Immature natural killer cell (primary cell): Measurements from ENCODE around the gene C6orf163. TPM values are rescaled to one million over a fixed set of nuclear protein-coding genes. Genes with fewer than 3 reads are reported as not detected.

ENCODE experiments used
- DNase-seq, 3 donors: peaks; one replicate each; pipeline ENCODE4 v3.0.0; 2022; ENCODE audit warnings: mixed read lengths in 1 of 3
- H3K27ac Mint-ChIP-seq, 6 donors: one replicate each; pipeline ENCODE4 v1.8.0; 2020; ENCODE audit warnings: mixed read lengths in 6 of 6, mild to moderate bottlenecking in 5 of 6, inconsistent platforms in 4 of 6, moderate library complexity in 3 of 6
- H3K27me3 Mint-ChIP-seq, 3 donors: one replicate each; pipeline ENCODE4 v1.8.0; 2020 to 2021; ENCODE audit warnings: low read depth in 3 of 3, mild to moderate bottlenecking in 3 of 3, mixed read lengths in 3 of 3, moderate library complexity in 3 of 3, inconsistent platforms in 1 of 3
- H3K36me3 Mint-ChIP-seq, 3 donors: one replicate each; pipeline ENCODE4 v1.8.0; 2020; ENCODE audit warnings: mixed read lengths in 3 of 3, inconsistent platforms in 2 of 3, mild to moderate bottlenecking in 2 of 3
- H3K4me1 Mint-ChIP-seq, 2 donors: one replicate each; pipeline ENCODE4 v1.8.0; 2020; ENCODE audit warnings: inconsistent platforms in 2 of 2, mild to moderate bottlenecking in 2 of 2, mixed read lengths in 2 of 2, moderate library complexity in 1 of 2
- H3K4me3 Mint-ChIP-seq, 5 donors: one replicate each; pipeline ENCODE4 v1.8.0; 2020; ENCODE audit warnings: mild to moderate bottlenecking in 5 of 5, mixed read lengths in 5 of 5, inconsistent platforms in 3 of 5, moderate library complexity in 3 of 5
- H3K9me3 Mint-ChIP-seq, 6 donors: one replicate each; pipeline ENCODE4 v1.8.0; 2020; ENCODE audit warnings: mild to moderate bottlenecking in 6 of 6, mixed read lengths in 6 of 6, inconsistent platforms in 4 of 6, moderate library complexity in 3 of 6
- polyA plus RNA-seq, 3 donors: library from polyadenylated mRNA; unstranded; fragments of 300-500 nt; fragmentation: Illumina TruSeq; gene quantifications; one replicate each; pipeline ENCODE4 v1.2.3, GENCODE V29; 2021

The C6orf163 gene
- polyA plus RNA-seq, 3 donors from 2014 or later = 0.20 to 0.42 TPM; not detected in 1

DNA sequence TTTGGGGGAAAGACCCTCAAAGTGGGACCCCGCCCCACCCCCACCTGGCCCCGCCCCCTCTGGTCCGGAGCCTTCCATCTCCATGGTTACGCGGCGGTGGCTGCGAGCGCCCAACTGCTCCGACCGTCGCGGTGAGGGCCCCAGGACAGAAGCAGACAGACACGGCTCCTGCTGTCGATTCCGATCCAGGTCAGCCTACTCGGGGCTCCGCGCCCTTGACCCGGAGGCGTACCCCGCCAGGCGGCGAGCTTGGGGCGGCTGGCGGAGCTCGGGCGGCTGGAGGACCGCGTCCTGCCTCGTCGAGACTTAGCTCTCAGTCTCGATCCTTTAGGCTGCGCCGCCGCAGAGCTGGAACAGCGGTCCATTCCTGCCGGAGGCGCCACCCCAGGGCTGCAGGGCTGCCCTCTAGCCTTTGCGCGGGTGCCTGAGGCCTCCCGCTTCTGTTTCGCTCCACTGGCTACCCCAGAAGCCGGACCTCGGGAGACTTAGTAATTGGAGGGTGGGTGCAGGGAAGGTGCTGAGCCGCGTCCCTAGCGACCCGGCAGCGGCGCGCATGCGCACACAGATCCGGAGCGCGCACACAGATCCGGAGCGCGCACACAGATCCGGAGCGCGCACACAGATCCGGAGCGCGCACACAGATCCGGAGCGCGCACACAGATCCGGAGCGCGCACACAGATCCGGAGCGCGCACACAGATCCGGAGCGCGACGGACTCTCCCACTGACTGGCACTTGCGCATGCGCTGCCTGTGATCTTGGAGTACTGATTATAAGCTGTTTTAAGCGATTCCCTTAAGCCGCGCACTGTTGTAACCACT, 63.5 kb downstream of the C6orf163 start, which contains the start of gene CFAP206:
TSS of gene CFAP206 (plus strand) at position 72 of the 820 bp plus-strand sequence. CDS start 1,868 bp downstream, outside the sequence.
- Mint-ChIP-seq H3K9me3 (no peaks in the 10 kb centered on the region), H3K36me3 (no peaks in the 10 kb centered on the region), H3K4me1 (peaks cover 8 to 15% of the 10 kb centered on the region in 2 donors), H3K4me3 (peak within 1 kb of the TSS; percentile 83 to 88 (median 87)), H3K27me3 (peaks cover 10 to 22% (median 20%) of the 10 kb centered on the region in 3 donors), H3K27ac (peak within 1 kb of the TSS; percentile 26 to 81 (median 73))
- peak; percentile 78 to 83 (median 81) for DNase-seq

DNA sequence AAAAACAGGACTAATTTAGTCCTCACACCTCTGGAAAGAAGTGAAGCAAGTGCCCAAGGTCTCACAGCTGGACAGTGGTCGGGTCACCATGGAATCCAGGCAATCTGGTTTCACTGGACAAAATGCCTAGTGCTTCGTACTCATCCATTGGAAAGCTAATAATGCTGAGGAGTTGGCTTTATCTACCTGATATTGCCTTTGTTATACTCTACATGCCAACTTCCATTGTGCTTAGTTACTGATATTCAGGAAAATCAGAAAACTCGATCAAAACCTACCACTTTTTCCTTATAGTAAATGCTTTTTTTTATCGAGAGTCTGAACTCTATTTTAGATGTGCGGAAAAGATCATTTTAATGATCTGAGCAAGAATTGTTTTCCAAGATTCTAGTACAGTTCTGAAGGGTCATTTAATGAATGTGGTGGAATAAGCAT, 64.1 kb downstream of the C6orf163 start:
- Mint-ChIP-seq H3K27me3 (peaks cover 10 to 22% (median 20%) of the 10 kb centered on the region in 3 donors), H3K4me3 (peak overlapping the region; percentile 83 to 88 (median 87)), H3K9me3 (no peaks in the 10 kb centered on the region), H3K36me3 (no peaks in the 10 kb centered on the region), H3K4me1 (peaks cover 8 to 15% of the 10 kb centered on the region in 2 donors), H3K27ac (peak overlapping the region; percentile 26 to 81 (median 68))
- no peak for DNase-seq

Other genes with a start within 250 kb of the C6orf163 start
- gene CGA, start 249.7 kb upstream of the C6orf163 start, polyA plus RNA-seq = not detected
- gene ZNF292, start 189.2 kb upstream of the C6orf163 start, polyA plus RNA-seq = 10 to 100 TPM in 2 of 3 donors, 1 to 10 TPM in 1; 10.0 to 29.8 (median 11.8) TPM
- gene SMIM8, start 22.2 kb upstream of the C6orf163 start, polyA plus RNA-seq = 10 to 100 TPM; 11.3 to 17.6 (median 16.5) TPM
- gene GJB7, start 15.5 kb upstream of the C6orf163 start, polyA plus RNA-seq = under 1 TPM in 1 of 3 donors, not detected in 2; 0.54 TPM
- gene CFAP206, start 63.2 kb downstream of the C6orf163 start, polyA plus RNA-seq = not detected
- 10 to 100 TPM; 29.0 to 55.0 (median 30.0) TPM for gene SLC35A1, start 128.2 kb downstream of the C6orf163 start, polyA plus RNA-seq
- 10 to 100 TPM; 16.5 to 24.7 (median 22.1) TPM for gene RARS2, start 245.2 kb downstream of the C6orf163 start, polyA plus RNA-seq
- 10 to 100 TPM; 20.3 to 26.7 (median 24.0) TPM for gene ORC3, start 245.3 kb downstream of the C6orf163 start, polyA plus RNA-seq